HG02840 (cell line): ENCODE data around the gene DIPK1B.

Source experiments
- ATAC-seq: cut with Tn5 transposase; IDR thresholded peaks from one replicate; pipeline ENCODE4 v1.9.1; 2021; ENCODE audit warnings: mild to moderate bottlenecking, moderate library complexity, moderate number of reproducible peaks; ENCODE audit not compliant: unreplicated experiment, low FRiP score

Gene DIPK1B

DNA sequence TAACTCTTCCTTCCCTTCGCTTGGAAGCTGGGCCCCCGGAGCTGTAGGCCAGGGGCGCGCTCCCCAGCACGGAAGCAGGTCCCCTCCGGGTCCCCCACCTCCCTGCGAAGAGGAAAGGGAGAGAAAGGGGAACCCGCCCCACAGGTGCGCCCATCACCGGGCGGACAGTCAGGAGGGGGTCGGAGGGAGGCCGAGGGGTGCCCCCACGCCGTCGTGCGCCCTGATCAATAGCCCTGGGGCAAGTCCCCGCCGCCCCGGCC is 25.9 kb upstream of the DIPK1B start:
- ATAC-seq, result no peak

DNA sequence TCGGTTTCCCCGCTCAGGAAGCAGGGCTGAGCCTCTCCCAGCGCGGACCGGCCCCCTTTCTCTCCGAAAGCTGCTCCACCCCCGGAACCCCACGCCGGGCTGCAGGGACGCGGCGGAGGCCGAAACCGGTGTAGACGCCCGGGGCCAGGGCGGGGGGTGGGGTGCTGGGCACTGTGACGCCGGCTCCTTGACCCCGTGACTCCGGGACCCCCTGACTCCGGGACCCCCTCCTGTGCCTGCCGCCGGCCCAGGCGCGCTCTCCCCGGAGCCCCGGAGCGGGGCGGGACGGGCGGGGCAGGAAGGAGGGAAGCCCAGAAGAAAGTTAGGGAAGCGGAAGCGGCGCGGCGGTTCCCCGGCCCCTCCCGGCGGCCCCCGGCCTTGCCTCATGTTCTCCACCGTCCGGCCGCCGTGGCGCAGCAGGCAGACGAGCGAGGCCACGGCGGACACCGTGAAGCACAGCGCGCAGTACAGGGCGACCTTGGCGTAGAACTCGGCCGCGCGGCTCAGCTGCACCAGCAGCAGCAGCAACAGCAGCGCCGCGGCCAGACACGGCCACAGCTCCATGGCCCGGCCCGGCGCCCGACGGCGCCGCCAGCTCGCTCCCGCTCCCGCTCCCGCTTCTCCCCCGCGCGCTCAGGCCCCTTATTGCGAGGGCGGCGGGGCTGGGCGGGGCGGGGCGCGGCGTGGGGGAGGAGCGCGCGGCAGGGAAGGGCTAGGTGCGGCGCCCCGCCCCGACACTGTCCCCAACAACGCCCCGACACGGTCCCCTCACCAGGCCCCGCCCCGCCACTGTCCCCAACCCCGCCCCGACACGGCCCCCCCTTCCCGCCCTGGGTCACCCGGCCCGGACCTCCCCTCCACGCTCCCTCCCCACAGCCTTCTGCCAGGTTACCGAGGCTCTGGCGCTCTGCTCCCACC is 25.3 kb upstream of the DIPK1B start, which contains the start of gene AGPAT2:
TSS of gene AGPAT2 (minus strand) at position 664 of the 918 bp plus-strand sequence. CDS start at position 564, 100 bp downstream.
- ATAC-seq, result no peak

DNA sequence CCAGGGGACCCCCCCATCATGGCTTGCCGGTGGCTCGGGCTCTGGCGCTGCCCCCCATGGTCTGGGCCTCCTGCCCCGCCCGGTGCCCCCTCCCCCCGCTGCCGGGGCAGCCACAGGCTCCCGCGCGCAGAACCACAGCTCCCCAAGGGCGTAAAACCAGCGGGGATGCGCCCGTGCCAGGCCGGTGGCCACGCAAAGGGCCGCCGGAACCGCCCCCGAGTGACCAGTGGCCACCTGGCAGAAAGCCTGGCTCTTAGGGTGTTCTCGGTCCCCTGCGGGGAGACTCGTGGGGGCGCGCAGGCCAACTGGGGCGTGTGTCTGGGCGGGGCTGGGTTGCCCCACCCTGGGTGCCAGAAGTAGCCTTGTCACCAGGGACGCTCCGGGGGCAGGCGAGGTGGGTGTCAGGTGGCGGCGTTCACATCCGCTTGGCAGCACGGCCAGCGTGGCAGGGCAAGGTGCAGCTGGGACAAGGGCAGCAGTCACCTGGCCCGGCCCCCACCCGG is 24.6 kb upstream of the DIPK1B start:
- ATAC-seq, result no peak

DNA sequence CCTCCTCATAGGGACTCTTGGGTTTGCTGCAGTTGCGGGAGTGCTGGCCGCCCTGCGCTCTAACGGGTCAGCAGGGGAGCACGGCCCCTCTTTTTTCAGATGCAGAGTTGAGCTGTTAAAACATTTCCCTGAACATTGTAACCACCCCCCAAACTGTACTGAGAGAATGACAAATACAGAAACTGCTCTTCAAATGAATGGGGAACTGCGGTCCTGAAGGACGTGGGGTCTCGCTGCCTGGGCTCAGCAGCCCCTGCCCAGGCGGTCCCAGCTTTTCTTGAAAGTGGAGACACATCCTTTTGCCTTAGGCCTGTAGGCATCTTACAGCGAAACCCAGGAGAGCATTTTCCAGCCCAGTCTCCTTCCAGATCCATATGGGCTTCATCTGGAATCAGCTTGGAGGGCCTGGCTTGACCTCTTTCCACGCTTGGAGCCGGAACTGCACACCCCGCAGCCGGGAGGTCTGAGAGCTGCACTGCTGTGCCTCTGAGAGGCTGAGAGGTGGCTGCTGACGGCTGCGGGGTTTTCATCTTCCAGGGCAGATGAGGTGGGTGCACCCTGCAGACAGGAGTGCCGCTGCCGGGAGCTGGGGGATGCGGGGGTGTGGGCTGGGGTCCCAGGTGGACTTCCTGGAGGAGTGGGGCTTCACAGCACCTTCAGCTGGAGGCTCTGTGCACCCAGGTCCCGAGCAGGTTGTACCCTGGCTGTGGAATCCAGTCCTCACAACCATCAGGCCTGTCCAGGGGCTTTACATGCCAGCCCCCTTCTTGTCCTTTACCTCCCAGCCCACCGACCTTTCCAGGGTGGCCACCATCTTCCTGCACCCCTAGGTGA is 23.9 kb upstream of the DIPK1B start:
- ATAC-seq, result no peak

DNA sequence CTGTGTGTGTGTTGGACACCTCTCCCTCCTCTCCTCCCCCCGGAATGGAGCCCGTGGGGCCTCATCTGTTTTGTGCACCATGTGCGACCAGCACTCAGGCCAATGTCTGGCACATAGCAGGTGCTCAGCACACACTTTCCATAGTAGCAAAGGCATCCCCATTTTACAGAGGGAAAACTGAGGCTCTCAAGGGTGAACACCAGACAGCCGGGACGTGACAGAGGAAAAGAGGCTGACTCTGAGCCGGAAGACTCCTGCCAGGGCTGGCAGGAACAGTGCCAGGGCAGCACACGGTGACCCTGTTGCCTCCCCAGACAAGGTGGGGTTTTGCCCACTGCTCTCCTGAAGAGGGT is 23.3 kb upstream of the DIPK1B start:
- ATAC-seq, result no peak

DNA sequence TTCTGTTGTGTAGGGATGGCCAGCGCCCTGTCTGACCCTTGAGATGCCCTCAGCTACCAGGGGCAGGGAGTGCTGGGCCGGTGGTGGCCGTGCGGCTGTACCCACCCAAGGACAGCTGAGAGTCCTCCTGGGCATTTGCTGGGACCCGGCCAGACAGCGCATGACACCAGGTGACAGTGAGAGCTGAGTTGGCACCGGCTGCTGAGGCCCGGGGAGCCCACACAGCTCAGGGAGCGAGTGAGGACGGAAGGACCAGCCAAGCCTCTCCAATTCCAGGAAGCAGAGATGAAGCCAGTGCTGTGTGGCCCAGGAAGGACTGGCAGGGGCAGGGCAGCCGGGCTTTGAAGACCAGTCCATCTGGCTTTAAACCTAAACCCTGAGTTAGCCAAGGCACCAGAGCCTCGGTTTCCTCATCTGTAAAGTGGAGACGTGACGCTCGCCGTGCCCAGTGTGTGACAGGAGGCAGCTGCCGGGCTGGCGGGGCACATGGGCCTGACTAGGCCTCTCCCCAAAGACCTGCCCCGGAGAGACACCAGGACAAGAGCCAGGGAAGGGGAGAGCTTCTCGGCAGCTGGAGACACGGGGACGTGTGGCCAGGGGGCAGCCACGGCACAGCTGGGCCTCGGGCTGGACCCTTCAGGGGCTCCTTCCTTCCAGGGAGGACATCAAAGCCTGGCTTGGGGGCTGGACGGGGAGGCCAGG is 22.1 kb upstream of the DIPK1B start:
- no peak for ATAC-seq

DNA sequence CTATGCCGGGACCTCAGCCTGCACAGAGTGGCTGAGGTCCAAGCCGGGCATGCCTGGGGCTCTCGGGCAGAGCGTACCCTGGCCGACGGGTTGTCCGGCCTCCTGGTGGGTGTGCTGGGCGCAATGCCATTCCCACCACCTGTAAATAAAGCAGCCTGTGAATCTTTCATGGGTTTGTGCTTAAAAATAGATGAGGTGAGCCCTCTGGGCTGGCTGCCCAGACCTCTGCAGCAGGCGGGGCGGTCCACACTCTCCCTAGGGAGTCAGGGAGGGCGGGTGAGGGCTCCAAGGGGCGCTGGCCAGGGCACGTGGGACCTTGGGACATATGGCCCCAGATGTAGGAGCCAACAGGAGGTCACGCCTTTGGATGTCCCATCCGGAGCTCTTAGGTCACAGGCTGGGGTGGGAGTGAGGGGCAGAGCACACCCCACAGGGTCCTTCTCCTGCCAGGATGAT is 21.5 kb upstream of the DIPK1B start:
- ATAC-seq, result no peak

DNA sequence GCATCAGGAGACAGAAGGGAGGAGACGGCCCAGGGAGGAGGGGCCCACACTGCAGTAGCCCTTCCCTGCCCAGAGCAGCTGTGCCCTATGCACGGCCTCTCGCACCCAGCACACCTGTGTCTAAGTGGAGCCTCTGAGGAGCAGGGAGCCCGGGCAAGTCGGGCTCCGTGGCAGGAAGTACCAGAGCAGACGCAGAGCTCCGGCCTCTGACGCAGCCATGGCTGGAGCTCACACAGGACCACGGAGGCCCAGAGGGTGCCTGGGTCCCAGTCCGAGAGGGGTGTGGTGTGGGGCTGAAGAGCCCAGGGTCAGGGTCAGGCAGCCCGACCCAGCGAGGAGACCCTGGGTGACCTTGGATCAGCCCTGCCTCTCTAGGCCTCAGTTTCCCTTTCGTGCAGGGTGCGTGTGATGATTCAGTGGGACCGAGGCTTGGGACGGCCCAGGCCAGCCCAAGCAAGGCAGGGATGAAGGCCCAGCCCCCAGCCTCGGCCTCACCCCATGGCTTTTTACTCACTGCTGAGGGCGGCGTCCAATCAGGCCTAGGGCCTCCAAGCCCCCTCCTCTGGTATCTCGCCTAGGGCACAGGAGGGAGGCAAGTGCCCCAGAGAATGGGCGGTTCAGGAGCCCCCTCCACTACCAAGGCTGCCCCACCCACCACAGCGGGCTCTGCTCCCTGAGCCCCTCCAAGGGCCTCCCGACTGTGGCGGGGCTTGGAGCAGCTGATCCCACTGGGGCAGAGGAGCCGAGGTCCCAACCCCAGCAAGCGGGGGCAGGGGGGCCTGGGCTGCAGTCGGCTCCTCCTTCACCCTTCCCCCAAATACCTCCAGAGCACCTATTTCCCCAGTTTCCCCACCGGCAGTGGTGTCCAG is 20.8 kb upstream of the DIPK1B start:
- no peak for ATAC-seq

DNA sequence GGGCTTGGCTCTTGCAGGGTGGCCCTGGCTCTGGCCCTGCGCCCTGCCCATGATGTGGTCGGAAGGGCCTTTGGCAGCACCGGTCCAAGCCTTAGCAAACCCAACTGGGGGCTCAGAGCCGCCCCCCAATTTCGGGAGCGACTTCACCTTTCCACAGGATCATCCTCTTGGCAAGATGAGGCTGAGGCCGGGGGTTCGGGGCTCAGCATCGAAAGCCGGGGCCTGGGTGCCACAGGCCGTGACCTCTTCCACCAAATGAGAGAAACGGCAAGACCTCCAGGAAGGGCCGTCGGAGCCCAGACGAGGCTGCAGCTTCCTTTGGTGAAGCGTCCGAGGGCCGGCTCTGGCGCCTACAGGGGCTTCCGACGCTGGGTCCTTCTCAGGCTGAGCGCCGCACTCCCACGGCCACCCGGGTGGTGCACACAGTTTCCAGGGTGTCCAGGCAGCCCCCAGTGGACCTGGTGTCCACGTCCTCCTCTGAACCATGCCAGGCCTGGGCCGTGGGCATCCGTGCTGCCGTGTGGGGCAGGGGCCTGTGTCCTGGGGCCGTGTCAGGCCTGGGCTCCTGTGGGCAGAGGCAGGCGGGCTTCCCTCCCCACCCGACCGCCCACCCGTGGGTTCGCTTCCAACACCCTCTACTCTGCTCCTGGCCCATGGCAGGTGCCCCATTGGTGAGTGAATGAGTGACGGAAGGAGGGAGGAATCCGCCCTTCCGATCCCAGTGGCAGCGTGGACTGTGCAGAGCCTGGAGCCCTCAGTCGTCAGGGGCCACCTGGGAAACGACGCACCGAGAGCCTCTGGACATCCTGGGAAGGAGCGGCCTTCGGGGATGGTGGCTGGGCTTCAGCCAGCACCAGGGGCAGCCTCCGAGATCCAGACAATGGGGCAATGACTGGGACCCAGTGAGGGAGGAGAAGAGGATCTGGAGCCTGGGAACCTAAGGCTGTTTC is 19.9 kb upstream of the DIPK1B start:
- ATAC-seq, result no peak

DNA sequence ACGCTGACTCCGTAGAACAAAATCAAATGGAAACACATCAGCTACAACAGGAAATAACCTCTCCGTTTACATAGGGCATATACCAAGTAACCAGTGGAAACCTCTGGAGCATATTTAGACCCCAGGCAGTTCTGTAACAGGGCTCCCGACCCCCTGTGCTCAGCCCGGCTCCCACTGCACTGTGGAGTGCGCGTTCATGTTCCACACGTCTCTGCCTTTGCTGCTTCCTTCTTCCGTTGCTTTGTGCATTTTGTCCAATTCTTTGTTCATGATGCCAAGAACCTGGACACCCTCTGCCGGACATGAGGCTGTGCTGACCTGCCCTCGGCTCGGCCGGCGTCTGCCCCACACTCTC is 19.3 kb upstream of the DIPK1B start:
- no peak for ATAC-seq

DNA sequence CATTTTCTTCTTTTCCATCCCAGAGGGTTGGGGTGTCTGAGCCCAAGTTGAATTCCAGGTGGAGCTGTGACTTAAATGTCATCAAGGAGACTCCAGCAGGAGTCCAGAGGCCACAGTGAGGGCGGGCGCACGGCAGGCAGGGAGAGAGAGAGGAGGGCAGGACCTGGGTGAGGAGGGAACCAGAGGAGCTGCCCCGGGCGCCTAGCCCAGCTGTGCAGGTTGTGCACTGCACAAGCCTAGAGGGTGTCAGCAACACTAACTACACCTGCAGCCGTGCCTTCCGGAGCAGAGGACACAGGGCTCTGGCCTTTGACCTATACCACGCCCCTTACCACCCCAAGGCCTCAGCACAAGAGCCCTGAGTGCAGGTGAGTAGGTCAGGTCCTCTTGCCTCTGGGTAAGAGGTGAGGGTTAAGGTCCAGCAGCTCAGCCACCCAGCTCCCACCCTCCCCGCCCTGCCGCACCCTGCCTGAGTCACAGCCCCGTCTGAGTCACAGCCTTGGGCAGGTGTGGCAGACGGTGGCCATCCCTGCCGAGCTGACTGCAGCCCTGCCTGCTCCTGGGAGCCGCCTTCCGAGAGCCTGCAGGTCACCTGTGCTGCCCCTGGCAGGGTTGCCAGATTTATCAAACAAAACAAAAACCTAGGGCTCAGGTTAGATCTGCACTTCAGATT is 18.7 kb upstream of the DIPK1B start:
- ATAC-seq, result no peak

DNA sequence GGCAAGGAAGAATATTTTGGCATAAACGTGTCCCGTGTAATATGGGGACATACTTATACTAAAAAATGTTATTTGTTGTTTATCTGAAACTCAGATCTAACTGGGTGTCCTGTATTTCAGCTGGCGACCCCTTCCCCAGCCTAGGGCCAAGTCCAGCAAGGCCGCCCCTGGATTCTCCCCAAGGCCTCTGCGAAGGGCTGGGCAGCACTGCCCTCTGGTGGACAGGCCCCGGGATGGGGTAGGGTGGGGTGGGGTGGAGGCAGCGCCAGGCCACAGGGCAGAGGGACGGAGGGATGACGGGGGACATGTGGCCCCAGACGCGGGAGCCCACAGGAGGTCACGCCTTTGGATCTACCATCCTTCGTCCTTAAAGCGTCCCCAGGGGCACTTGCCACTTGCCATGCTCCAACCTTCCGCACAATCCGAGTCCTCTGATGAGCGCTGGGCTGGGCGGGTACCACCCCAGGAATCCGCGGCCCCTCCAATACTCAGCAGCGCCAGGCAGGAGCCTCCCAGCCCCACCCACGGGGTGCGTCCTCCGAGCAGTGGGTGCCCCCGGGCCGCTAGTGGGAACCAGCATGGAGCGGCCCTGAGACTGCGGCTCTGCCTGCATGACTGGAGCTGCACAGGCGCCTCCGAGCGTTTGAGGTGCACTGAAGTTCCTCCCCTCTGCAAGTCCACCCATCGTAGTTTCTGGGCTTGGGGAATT is 18.1 kb upstream of the DIPK1B start:
- ATAC-seq, result no peak

DNA sequence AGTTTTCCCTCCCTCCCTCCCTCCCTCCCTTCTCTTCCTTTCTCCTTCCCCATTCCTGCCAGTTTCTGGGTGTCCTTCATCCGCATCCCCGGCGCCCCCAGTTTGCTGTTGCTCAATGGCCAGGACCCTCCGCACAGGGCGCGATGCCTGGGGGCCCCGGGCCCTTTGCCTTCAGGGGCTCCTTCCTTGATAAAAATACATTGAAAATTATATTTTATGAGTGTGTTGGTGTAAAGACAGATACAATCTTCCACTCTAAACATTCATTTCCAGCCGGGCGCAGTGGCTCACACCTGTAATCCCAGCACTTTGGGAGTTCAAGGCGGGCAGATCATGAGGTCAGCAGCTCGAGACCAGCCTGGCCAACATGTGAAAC is 17.5 kb upstream of the DIPK1B start:
- ATAC-seq, result no peak

DNA sequence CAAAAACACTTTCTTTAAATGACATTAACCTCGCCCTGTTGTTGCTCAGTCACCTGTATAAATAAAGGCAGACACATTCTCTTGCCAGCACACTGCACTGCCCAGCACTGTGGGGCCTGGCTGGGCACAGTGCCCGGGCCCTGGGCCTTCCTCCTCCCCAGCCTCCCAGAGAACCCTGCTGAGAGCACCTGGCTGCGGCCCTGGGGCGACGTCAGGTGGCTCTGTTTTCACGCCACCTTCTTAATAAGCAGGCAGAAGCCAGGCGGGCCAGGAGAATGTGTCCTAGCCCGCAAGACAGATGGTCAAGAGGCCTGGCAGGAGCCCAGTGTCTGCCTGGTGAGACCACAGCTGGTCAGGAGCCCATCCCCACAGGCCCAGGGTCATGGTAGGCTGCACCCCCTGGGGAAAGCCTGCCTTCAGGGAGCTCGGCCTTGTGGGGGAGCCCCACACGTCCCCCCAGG is 16.9 kb upstream of the DIPK1B start:
- ATAC-seq, result no peak

DNA sequence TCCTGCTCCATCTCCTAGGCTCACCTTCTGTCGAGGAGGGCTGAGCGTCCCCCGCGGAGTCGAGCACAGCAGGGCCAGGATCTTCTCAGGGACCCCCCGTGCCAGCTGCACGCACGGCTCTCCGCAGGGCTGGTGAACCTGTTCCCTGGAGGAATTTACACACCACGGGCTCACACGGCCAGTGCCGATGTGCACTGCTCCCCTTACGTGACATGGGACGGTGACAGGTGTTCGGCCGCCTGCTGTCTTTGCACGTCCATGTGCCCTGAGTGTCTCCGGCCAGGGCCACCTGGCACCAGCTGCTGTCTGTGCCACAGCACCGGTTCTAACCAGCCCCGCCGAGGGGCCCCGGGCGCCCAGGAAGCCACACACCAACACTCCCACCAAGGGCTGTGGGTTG is 16.4 kb upstream of the DIPK1B start:
- no peak for ATAC-seq

DNA sequence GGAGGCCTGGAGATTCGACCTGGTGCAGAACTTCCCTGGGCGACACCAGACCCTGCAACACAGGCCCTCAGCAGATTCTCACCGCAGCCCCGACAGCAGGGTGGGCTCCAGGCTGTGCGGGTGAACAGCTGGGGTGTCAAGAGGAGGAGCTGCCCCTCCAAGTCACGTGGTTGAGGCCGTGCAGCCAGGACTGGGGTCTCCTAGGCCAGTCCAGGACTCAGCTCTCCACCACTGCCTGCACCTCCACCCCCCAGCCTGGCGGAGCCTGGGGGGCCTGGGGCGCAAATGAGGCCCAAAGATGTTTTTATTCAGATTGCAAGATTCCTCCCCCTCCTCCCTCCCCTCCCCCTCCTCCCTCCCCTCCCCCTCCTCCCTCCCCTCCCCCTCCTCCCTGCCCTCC is 15.9 kb upstream of the DIPK1B start:
- ATAC-seq, result no peak

DNA sequence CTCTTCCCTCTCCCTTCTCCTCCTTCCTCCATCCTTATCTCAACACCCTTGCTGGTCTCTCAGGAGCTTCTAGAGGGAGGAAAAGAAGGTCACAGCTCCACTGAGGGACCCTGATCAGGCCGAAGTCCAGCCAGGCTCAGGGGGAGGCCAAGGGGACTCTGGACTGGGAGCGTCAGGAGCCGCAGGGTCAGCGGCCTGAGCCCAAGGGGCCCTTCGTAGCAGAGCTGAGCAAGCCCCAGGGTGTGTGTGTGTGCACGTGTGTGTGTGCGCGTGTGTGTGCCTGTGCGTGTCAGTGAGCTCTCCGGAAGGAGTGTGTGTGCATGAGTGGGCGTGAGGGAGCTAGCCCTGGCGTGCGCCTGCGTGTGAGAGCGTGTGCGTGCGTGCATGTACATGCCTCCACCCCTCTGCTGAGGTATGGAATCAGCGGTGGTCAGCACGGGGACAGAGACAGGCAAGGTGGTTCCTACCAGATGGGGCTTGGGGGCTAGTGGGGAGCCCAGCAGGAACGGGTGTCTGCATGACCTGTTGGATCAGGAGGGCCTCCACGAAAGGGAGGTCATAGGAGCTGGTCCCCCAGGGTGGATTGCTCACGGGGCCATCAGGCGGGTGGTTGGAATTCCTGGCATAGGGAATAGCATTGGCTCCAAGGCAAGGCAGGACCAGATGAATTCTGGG is 15.1 kb upstream of the DIPK1B start:
- ATAC-seq, result no peak
